Measurements from ENCODE around the gene EGF.

The EGF gene

GRCh38 chr4:109966891-109967481, 54.3 kb downstream of the EGF start:
- DNase-seq: no peak

- no peak for DNase-seq
Observed at GRCh38 chr4:109967798-109968520, 55.3 kb downstream of the EGF start.

- no peak for DNase-seq
Observed at GRCh38 chr4:109969087-109969486, 56.4 kb downstream of the EGF start.

DNA sequence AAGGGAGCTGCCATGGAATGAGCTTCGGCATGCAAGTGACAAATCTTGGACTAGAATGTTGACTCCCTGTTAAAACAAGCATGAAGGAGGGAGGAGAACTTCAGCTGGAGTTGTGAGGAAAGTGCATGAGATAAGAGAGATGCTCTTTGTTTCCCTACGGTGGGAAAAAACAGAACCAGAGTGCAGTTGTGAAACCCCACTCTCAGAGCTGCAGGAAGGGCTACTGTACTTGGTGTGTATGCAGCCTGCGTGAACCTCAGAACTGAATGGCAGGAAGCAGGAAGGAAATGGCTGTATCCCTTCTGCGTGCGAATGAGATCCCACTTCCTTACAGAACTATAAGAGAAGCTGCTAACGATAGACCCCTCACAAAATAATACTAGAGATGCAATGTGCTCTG, 57.2 kb downstream of the EGF start:
- DNase-seq: no peak

- DNase-seq: no peak
Observed at GRCh38 chr4:109972786-109973528, 60.3 kb downstream of the EGF start.

DNA sequence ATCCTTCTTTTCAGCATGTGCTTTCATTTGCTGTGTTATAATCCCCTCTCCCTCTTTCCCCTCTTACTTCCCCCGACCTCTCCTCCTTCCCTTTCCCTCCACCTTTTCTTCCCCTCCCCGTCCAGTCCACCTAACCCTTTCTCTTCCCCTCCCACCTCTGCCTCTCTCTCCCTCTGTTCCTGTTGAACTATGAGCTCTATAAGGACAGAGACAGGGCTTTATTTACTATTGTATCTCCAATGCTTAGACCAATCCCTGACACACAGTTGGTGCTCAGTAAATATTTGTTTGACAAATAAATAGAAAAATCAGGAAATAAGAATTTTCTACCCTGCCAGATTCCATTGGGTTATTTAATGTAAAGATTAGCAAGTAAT, 60.8 kb downstream of the EGF start:
- no peak for DNase-seq

GRCh38 chr4:109976189-109976588, 63.5 kb downstream of the EGF start:
- no peak for DNase-seq

DNA sequence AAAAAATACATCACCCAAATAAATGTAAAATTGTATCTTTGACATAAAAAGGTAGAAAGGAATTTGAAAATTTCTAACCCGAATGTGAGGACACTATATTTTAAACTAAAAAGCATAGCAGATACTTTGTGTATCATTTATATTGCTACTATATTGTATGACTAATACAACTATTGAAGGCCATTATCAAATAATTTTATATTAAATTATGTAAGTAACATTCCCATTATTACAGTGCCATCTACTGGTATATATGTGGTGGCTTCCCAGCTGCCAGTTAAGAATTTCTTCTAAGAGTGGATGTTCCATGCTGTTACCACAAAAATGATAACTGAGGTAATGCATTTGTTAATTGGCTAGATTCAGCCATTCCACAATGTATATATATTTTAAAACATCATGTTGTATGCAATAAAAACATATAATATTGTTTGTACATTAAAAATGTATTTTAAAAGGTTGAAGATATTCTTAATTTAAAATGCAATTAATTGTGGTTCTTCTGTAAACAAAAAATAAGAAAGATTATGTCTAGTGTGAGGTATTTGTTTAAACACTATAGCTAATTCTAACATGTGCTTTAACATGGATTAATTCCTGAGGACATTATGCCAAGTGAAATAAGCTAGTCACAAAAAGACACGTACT, 65.3 kb downstream of the EGF start:
- DNase-seq: no peak

GRCh38 chr4:109978704-109979454, 66.2 kb downstream of the EGF start:
- no peak for DNase-seq

DNA sequence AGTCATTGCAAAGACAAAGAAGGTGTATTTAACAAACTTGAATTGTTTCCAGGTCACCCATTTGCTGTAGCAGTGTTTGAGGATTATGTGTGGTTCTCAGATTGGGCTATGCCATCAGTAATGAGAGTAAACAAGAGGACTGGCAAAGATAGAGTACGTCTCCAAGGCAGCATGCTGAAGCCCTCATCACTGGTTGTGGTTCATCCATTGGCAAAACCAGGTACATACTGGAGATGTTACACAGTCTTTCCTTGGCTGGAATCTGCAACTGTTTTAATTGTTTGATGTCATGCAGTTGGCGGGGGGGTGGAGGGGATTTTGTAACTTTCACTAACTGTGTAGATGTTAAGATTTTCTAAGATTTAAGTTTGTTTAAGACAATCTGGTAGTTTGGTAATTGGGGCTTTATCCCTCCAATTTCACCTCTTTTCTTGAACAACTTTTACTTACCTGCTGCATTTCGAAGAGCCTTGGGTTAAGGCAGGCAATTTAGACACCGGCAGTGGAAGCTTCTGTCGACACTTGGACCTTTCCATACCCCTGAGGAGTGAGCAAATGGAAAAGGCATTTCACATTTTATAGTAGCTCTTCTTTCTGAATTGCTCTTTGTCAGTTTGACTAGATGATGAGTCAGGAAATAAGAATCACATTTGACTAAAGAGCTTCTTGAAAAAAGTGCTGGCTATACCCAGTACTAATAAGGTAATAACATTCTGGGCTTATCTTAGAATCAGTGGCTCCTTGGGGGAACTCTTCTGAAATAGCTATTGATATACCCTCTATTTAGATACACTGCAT, 67.4 kb downstream of the EGF start:
- no peak for DNase-seq

- DNase-seq: no peak
Observed at GRCh38 chr4:109981936-109982335, 69.3 kb downstream of the EGF start.

DNA sequence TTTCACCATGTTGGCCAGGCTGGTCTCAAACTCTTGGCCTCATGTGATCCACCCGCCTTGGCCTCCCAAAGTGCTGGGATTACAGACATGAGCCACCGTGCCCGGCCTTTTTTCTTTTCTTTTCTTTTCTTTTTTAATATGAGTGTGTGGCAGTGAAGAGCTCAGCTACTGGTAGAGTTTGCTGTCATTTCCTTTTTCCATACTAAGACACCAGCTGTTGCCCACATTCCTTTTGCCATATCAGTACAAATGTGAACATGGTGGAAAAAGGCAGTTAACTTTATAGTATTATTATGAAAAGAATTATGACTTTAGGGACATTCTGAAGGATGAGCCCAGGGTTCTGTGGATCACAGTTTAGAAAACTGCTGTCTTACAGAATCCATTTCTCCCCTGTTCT, 69.8 kb downstream of the EGF start:
- DNase-seq: no peak

DNA sequence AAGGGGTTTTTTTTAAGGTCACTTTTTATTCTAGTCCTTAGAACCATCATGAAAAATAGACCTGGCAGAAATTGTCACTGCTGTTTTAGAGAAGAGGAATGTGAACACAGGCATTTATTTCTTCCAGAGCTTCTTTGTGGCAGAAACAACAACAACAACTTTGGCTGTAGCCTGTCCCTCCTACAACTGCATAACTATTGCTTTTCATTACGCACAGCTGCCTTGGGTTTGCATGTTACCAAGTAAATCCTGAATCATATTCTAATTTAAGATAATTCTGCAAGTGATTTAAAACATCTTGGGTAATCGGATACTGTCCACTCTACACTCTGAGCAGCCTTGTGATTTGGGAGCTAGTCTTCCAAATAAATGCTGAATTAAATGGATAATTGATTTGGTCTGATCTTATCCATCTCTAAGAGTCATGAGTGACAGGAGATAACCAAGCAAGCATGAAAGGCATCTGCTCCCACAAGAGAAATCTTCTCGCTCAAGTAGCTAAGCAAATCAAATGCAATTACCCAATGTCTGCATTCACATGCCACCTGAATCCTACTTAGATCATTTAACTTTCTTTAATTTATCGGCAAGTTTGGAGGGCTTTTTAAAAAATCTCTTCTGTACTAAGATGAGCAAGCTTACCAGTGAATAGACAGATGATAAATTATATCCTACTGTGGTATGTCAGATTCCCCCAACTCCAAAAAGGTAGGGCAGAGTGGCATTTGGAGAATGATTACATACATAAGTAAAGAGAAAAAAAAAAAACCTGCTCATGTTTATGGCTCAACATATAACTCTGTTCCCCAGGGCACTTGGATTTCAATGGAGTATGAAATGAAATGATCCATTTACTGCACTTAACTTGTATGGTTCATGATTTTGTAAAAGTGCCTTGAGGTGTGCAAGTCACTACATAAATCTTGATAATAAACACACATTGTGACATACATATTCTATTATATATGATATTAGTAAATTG, 73.6 kb downstream of the EGF start:
- no peak for DNase-seq

DNA sequence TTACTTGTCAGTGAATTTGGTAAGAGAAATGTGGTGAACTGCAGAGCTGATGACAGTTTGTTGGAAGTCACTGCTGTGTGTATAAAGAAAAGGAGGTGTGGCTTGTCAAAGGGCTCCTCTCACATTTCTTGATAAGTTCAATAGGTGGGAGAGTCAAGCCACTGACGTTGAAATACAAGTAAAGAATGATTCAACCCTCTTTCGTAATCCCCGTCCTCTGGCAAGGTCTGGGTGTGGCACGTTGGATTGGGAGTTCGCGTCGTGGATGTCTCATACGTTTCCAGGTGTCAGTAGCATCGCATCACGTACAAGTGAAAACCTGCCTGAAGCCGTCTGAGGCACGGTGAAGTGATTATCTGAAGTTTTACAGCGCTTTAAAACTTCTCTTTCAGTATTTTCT, 76.4 kb downstream of the EGF start:
- DNase-seq: no peak

- no peak for DNase-seq
Observed at GRCh38 chr4:109989618-109990017, 76.9 kb downstream of the EGF start.

GRCh38 chr4:109990261-109991257, 77.9 kb downstream of the EGF start:
- no peak for DNase-seq

DNA sequence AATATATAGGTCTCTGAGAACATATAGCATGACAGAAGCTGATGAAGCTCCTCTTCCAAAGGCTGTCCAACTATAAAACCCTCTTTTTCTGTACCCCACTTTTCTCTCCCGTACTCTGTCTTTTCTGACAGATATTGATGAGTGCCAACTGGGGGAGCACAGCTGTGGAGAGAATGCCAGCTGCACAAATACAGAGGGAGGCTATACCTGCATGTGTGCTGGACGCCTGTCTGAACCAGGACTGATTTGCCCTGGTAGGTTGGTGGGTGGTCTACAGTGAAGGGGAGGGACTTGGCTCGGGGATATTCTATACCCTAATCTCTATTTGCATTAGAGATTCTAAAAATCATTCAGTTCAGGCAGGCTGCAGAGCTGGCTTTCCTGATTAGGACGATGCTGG, 80.4 kb downstream of the EGF start:
- no peak for DNase-seq

DNA sequence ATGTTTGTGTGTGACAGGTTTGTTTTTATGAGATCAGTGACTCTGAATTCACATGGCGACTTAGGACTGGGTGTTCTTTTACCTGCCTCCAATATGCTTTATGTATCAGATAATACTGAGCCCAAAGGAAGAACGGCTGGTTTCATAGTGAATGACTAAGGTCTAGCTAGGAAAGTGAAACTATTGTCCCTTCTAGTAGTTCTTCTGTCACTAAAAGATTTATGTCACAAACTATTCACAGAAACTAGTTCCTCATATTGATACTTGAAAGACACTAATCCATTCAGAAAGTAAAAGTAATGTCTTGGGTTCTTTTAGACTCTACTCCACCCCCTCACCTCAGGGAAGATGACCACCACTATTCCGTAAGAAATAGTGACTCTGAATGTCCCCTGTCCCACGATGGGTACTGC, 81.7 kb downstream of the EGF start:
- DNase-seq: no peak

DNA sequence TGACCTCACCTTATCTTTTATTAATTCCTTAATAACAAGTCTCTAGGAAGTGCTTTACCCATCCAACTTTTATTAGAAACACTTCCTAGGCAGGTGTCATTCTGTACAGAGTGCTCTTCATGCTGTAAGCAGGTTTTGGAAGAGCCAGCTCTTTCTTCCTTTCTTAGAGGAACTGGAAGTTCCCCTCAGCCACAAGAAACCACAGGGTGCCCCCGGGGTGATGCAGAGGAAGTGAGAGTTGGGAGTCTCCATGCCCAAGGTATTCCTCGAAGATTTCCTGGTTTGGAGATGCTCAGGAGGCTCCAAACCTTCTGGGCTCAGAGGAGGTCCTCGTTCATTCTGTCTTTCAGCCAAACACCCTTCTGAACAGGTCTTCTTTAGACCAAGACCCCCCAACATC, 83.8 kb downstream of the EGF start:
- DNase-seq: no peak

All from NCI-H774 (cell line).